Endothelial cell of hepatic sinusoid (primary cell): Measurements from ENCODE around the gene PALB2.

Experiments used
- in situ Hi-C: cut with HindIII; loops from 2 replicates; pipeline ENCODE4 v1.10.0; 2017; ENCODE audit warnings: low sequenced_read_pairs

PALB2 gene

DNA sequence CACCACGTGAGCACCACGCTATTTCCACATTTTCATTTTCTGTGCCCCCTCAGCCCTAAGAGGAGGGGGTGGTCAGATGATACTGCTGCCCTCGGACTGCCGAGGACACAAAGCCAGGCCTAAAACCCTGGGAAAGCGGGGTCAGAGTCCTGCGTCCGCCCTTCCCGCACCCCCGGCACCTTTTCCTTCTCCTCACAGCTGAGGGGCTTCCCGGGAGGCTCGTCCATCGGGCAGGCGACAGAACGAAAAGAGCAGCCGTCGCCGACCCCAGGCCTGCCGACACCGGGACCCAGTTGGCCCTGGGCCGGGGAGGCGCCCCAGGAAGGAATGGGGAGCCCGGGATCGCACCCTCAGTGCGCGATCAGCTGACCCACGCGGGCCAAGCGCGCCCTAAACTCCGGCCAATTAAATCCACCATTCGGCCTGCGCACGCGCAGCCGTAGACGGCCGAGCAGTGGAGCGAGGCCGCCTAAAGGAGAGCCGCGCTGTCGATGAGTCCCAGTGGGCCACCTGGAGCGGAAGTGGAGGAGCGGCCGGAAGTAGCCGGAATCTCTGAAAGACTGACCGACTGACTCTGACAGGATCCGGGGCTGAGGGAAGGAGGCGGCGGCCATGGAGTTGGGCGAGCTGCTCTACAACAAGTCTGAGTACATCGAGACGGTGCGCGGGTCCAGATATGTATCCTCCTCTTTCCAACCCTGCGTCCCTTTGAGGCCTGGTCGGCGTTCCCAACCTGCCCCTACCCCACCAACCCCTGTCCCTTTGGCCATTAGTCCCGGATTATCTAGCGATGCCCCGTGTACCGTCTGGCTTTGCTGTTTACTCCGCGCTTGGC is at the start of gene PALB2, which contains the start of gene DCTN5:
PALB2 (minus strand) TSS at position 380 of the 835 bp plus-strand sequence; CDS start at position 227, 153 bp downstream.
DCTN5 (plus strand) TSS at position 536 of the 835 bp plus-strand sequence; CDS start at position 613, 77 bp downstream.
- in situ Hi-C loops: no loop called here

DNA sequence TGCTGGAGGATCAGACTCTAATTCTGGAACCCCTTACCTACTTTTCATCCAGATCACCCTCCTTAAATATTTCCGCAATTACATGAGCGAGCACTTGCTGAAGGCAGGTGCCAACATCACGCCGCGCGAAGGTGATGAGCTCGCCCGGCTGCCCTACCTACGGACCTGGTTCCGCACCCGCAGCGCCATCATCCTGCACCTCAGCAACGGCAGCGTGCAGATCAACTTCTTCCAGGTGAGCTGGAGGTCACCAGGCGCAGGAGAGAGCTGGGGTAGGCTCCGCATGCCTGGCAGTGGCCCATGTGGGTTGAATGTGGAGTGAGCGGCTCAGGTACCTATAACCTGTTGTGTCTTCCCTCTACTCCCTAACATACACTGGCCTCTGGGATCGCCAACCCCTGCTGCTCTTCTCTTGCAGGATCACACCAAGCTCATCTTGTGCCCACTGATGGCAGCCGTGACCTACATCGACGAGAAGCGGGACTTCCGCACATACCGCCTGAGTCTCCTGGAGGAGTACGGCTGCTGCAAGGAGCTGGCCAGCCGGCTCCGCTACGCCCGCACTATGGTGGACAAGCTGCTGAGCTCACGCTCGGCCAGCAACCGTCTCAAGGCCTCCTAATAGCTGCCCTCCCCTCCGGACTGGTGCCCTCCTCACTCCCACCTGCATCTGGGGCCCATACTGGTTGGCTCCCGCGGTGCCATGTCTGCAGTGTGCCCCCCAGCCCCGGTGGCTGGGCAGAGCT is 48.5 kb upstream of the PALB2 start:
- in situ Hi-C loops: no loop called here

DNA sequence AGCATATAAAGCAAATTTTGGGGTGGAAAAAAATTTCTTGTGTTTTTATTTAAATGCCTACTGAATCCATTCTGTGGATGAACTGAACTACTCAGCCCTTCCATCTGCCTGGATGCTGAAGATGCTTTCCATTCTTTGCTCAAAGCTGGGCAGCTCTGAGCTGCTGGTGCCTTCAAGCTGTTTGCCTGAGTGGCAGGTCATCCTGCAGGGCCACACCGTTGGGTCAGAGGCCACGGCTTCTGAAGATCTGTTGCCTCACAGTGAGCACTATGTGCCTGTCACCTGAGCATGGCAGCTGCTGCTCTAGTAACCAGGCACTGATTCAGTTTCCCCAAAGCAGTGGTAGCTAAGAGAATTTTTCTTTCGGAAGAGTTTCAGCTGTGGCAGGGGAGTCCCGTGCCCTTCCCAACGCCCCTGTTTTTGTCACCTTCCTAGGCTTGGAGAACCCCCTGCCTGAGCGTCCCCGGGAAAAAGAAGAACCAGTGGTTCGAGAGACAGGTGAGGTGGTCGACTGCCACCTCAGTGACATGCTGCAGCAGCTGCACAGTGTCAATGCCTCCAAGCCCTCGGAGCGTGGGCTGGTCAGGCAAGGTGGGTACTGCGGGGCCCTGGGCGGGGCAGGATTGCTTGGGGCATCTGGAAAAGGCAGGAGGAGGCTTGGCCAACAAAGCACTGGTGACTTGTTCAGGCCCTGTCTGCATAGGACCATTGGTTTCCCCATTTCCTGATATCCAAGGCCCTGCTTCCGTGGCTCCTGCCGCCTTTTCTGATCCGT is 46.1 kb upstream of the PALB2 start:
- in situ Hi-C loops: no loop called here

DNA sequence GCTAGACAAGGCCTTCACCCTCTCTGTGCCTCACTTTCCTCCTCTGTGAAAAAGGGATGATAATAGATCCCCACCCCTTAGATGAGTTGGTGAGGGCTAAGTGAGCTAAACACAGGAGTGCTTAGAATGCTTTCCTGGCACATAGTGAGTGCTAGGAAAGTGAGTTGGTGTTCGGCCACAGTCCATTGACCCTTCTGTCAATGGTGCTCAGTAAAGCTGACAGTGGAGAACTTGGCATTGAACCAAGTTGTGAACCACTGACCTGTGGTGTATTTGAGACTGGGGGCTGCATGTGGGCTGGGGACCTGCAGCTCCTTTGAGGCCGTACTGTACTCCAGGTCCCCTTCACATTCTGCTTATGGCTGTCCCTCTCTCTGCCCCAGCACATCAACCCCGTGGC is 42.4 kb upstream of the PALB2 start:
- in situ Hi-C loops: no loop called here

DNA sequence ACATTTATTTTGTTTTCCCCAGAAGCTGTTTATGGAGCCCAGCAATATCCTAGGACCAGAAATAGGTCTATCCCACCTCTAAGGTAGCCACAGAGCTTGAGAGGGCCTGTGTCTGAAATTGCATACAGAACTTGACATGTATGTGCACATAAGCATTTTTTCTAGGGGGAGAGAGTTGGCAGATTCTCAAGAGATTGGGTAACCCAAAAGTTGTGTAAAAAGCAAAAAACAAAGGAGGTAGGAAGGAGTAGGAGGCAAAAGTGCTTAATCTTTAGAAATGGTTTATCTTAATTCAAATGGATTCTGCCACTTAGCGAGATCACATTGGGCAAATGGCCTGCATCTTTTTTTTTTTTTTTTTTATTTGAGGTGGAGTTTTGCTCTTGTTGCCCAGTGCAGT is 41.1 kb upstream of the PALB2 start:
- in situ Hi-C loops: no loop called here

DNA sequence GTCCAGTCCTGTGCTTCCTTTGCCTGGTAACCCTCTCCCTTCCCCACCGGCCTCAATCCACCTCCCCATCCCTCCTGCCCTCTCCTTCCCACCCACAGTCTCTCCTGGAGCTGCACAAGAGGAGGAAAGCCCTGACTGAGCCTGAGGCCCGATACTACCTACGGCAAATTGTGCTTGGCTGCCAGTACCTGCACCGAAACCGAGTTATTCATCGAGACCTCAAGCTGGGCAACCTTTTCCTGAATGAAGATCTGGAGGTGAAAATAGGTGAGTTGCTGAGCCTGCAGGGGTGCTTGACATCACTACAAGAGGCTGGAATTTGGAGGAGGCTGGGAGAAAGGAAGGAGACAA is 38.9 kb upstream of the PALB2 start:
- in situ Hi-C loops: loop anchor here (10.0 kb wide), 1 partner anchor 65 kb away; no protein-coding TSS in a partner anchor

DNA sequence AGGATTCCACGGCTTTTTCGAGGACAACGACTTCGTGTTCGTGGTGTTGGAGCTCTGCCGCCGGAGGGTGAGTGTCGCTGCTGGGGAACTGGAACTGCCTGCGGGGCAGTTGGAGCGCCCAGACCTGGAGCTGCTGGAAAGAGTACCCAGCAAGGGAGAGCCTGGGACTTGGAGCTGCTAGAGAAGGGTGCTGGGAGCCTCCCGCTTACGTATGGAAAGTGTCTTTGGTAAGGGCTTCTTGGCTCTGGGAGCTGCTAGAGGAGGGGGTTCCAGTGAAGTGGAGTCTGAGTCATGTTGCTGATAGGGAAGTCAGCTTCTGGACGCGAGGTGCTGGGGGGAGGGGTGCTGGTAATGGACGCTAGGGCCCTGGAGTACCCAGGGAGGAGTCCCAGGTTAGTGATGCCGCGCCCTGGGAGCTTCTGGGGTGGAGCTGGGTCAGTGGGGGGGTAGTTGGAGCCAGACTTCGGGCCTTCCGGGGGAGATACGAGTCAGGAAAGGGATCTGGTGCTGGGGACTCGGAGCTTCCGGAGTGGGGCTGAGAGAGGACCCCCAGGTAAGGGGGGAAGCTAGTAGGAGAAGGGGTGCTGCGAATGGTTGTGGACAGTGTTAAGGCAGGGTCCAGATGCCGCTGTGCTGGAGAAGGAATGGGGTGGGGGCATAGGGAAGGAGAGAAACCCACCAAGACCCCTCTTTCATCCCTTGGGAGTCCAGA is 38.3 kb upstream of the PALB2 start:
- in situ Hi-C loops: loop anchor here (10.0 kb wide), 1 partner anchor 65 kb away; no protein-coding TSS in a partner anchor

DNA sequence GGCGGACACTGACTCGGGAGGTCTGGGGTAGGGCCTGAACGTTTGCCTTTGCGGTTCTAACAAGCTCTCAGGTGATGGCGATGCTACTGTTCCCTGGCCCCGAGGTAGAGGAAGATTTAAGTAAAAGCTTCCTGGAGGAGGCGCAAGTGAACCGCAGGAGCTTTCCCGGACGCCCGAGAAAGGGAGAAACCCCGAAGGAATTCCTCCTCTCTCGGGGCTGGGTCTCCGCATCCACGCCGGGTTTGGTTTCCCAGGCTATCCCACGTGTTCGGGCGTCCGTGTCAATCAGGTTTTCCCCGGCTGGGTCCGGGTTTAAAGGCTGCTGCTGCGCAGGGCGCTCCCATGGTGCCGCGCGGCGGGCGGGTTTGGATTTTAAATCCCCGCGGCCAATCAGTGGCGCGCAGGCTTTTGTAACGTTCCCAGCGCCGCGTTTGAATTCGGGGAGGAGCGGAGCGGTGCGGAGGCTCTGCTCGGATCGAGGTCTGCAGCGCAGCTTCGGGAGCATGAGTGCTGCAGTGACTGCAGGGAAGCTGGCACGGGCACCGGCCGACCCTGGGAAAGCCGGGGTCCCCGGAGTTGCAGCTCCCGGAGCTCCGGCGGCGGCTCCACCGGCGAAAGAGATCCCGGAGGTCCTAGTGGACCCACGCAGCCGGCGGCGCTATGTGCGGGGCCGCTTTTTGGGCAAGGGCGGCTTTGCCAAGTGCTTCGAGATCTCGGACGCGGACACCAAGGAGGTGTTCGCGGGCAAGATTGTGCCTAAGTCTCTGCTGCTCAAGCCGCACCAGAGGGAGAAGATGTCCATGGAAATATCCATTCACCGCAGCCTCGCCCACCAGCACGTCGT is 37.5 kb upstream of the PALB2 start, which contains the start of gene PLK1:
PLK1 (plus strand) TSS at position 460 of the 844 bp plus-strand sequence; CDS start at position 504, 44 bp downstream.
- in situ Hi-C loops: loop anchor here (10.0 kb wide), 1 partner anchor 64 kb away; no protein-coding TSS in a partner anchor

DNA sequence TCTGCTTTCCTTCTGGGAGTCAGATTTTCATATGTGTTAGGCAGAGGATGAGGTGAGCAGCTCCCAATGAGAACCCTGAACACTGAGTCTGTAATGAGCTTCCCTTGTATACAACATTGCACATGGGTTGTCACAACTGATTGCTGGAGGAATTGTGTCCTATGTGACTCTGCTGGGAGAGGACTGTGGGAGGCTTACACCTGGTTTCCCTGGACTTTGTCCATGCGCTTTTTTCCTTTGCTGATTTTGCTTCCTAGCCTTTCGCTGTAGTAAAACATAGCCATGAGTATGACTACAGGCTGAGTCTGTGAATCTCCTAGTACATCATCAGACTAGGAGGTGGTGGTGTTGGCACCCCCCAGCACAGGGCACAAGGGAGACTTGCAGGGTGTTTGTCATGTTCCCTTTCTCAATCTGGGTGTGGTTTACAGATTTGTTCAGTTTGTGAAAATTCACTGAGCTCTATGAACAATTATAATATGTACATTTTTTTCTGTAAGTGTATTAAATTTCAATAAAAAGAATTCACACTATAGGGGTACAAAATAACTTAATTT is 35.9 kb upstream of the PALB2 start:
- in situ Hi-C loops: loop anchor here (10.0 kb wide), 1 partner anchor 62 kb away; no protein-coding TSS in a partner anchor

DNA sequence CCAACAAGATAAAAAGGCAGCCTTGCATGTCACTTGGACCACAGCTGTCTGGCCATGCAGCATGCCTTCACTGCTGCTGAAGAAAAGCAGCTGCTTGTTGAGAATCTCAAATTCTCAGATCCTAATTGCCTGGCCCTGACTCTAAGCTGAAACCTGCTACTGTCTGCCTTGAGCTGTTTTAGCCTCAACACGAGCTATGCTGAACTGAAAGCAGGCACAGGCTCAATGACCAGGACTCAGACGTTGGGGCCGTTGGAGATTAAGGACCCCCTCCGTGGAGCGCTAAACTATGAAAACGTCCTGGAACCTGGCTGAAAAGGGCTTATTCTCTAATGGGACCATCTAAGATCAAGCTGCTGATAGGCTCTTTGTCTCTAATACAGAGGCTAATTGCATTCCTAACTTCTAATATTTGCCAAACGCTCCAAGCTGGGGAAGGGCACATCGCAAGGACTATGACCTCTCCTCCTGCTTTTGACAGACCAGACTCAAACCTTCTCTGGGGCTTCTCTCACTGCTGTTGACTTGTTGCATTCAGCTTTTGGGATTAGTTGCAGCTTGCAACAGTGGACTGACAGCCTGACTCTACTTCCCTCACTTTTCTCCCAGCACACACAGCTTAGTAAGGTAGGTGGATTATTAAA is 33.0 kb upstream of the PALB2 start:
- in situ Hi-C loops: loop anchor here (10.0 kb wide), 1 partner anchor 59 kb away; no protein-coding TSS in a partner anchor

DNA sequence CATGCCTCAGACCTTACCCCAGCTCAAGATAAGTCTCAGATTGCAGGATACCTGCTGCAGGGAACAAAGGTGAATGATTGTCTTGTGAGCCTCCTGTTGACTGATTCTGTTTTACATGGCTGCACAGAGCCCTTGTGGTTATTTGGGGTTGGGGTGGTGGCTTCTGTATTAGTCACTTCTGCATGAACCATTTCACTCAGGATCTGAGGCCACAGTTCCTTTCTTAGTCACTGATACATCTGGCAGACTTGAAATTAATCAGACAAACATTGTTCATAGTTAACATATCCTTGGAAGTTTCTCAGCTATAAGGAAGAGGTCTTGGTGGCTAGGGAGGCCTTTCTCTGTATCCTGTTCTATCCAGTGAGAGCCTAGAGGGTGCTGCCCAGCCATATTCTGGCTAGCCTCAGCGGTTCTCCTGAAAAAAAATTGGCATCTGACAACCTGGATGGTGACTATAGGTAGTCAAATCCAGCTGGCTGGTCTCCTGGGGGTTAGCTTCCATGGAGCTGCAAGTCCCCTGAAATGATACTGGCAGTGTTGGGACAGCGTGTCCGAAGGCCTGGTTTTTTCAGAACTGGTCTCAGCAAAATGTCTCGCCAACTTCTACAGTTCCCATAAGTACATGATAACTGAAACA is 29.1 kb upstream of the PALB2 start:
- in situ Hi-C loops: loop anchor here (10.0 kb wide), 1 partner anchor 55 kb away; no protein-coding TSS in a partner anchor

DNA sequence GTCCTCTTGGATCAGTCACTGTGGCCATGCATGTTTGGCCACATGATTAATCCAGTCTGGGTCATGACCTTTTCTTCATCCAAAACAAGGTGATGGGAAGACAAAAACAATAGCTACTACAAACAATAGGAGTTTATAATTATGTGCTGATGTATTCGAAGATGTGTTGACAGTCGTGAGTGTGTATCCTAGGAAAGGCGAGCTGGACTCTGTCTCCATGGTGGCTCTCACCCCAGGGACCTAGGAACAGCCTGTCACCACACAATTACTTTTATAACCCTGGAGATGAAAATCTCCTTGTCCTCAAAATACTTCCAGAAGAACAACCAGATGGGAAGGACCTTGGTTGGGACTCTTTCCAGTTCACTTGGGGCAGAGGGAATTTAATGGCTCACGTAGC is 27.8 kb upstream of the PALB2 start:
- in situ Hi-C loops: no loop called here

DNA sequence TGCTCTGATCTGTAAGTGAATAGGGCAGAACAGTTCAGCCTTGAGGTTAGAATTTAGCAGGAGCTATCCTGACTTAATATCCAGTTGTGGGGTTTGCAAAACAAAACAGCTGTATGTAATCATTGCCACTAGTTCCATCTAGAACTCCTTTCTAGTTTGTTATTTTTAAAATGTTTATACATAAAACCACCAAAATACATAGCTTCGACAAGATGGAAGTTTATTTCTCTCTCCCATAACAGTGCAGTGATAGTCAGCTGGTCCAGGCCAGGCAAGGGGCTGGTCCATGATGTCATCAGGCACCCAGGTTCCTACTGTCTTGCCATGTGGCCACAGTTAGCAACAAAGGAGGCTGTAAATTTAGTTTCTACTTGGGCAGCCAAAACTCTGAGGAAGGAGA is 27.1 kb upstream of the PALB2 start:
- in situ Hi-C loops: no loop called here

DNA sequence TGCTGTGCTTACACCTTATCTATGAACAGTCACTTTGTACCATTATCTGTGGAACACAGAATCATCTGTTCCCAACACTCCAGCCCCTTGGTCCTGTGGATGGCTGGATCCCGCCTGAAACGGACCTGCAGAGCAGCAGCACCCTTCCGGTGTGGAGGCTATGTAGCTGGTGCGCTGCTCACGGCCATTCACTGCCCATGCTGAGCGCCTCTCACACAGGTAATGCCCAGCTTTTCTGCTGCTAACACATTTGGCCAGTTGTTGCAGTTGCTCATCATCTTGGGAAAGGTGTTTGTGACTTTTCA is 26.2 kb upstream of the PALB2 start:
- in situ Hi-C loops: no loop called here

DNA sequence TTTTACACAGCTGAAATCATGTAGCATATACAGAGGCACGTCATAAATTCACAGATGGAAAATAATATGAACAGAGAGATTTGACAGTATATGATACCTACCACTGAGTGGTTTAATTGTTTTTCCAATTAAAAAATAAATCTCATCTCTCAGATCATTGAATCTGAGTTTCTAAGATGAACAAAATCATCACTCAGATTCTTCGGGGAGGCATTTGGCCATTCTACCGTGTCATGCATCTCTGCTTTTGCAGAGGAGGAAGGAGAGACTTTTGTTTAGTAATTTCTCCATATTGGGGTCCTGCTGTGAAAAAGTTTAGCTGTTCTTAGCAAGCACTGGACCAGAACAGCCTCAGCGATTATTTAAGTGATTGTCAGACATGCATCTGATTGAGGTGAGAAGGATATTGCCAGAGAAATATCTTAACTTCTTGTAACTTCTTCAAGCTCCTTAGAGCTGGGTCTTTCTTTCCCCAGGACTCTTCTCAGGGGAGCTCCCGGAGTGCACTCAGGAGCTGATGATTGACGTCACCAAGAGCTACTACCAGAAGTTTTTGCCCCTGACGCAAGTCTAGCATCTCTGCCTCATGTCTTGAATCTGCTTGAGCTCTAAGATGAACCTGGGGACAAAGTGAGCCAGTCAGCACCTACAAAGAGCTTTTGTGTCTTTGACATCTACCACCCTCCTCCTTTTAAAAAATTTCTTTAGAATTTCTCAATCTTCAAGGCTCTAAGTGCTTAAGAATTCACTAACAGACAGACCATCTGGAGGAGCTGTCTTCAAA is 25.7 kb upstream of the PALB2 start:
- in situ Hi-C loops: no loop called here

DNA sequence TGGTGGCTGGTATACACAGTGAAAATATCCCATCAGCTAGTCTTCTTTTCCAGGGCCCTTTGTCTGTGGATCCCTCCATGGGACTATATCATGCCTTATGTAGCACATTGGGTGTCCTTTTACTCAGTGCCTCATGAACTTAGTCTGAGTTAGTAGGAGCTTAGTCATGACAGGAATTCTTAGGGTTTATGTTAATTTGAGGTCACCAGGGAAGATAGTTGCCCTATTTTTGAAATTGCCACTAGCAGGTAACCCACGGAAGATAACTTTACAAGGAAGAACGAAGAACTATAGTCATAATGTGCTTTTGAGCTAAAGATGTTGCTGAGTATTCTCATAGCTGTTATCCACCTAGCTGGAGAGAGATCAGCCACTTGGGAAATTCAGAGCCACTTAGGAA is 22.8 kb upstream of the PALB2 start:
- in situ Hi-C loops: no loop called here

DNA sequence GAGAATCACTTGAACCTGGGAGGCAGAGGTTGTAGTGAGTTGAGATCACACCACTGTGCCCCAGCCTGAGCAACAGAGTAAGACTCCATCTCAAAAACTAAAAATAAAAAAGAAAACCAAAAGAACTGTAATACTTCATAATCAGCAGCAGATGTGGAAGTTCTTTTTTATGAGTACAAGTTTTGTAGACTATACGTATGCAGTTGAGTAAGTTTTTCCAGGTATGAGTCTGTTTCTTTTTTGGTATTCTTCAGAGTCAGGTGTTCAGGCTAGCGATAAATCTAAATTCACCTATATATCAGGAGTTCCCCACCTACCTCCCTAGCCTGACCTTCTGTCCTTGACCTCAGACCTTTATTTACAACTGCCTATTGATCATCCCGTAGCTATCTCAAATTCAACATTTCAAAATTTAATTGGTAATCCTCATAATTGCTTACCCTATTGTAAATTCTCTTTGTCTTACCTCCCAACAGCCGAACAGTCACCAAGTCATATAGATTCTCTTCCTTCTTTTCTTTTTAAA is 10.9 kb upstream of the PALB2 start:
- in situ Hi-C loops: no loop called here
